ENCODE measurements around the gene IRX5.

- TF ChIP-seq GLIS3 (CRISPR knock-in tag; IDR thresholded peaks at IDR 0.05) = no peak
- no peak for TF ChIP-seq PATZ1 (CRISPR knock-in tag; IDR thresholded peaks at IDR 0.05; ENCODE audit: borderline replicate concordance)
- TF ChIP-seq ZNF8 (CRISPR knock-in tag; IDR thresholded peaks at IDR 0.05) = no peak
- TF ChIP-seq ZNF70 (CRISPR knock-in tag; IDR thresholded peaks at IDR 0.05) = no peak
- TF ChIP-seq ZFP30 (CRISPR knock-in tag; IDR thresholded peaks at IDR 0.05) = no peak
- TF ChIP-seq PPARA (CRISPR knock-in tag; IDR thresholded peaks at IDR 0.05; ENCODE audit: borderline replicate concordance) = no peak
Observed at GRCh38 chr16:54968784-54969183, 38.1 kb downstream of the IRX5 start.
